H9 (cell line): ENCODE measurements around the gene UTS2B. TPM values are rescaled to one million over a fixed set of nuclear protein-coding genes. Genes with fewer than 3 reads are reported as not detected.
A peak's percentile ranks its signal among the peaks of the same experiment; 100 is the strongest.

Source experiments
- DNase-seq: peaks from one replicate; pipeline ENCODE4 v3.0.0-alpha.2; 2017
- H2AFZ ChIP-seq: one replicate; pipeline ENCODE4 v1.6.1; 2013; ENCODE audit warnings: mild to moderate bottlenecking, low read length, control low read depth, moderate library complexity
- H2AK5ac ChIP-seq: 2 replicates; pipeline ENCODE4 v1.6.1; 2013; ENCODE audit warnings: low read length, control low read depth, mixed read lengths; ENCODE audit not compliant: insufficient read length
- H2BK120ac ChIP-seq: one replicate; pipeline ENCODE4 v1.6.1; 2013; ENCODE audit warnings: low read depth, mild to moderate bottlenecking, low read length, control low read depth, inconsistent platforms; ENCODE audit not compliant: poor library complexity, severe bottlenecking
- H2BK12ac ChIP-seq: 2 replicates; pipeline ENCODE4 v1.6.1; 2013; ENCODE audit warnings: low read length, control low read depth, mixed read lengths, low read depth; ENCODE audit not compliant: insufficient read length
- H2BK15ac ChIP-seq: 2 replicates; pipeline ENCODE4 v1.6.1; 2013; ENCODE audit warnings: low read depth, low read length, control low read depth
- H2BK20ac ChIP-seq: one replicate; pipeline ENCODE4 v1.6.1; 2013; ENCODE audit warnings: low read depth, mild to moderate bottlenecking, low read length, control low read depth, inconsistent platforms; ENCODE audit not compliant: poor library complexity, severe bottlenecking
- H2BK5ac ChIP-seq: 2 replicates; pipeline ENCODE4 v1.6.1; 2013; ENCODE audit warnings: low read length, control low read depth, mixed read lengths; ENCODE audit not compliant: insufficient read length
- H3K14ac ChIP-seq: 2 replicates; pipeline ENCODE4 v1.6.1; 2013; ENCODE audit warnings: low read length, control low read depth; ENCODE audit not compliant: insufficient read depth
- H3K18ac ChIP-seq: 2 replicates; pipeline ENCODE4 v1.6.1; 2013; ENCODE audit warnings: low read depth, mild to moderate bottlenecking, mixed read lengths, low read length, control low read depth; ENCODE audit not compliant: insufficient read length
- H3K23ac ChIP-seq: 2 replicates; pipeline ENCODE4 v1.6.1; 2013; ENCODE audit warnings: low read length, control low read depth, mixed read lengths, low read depth; ENCODE audit not compliant: insufficient read length
- H3K23me2 ChIP-seq: 2 replicates; pipeline ENCODE4 v1.6.1; 2013; ENCODE audit warnings: low read depth, mild to moderate bottlenecking, mixed read lengths, low read length, control low read depth; ENCODE audit not compliant: insufficient read length, poor library complexity, severe bottlenecking
- H3K27ac ChIP-seq: 2 replicates; pipeline ENCODE4 v1.5.1; 2013; ENCODE audit warnings: low read length, control low read depth, mixed read lengths, low read depth; ENCODE audit not compliant: insufficient read length
- H3K27me3 ChIP-seq: 2 replicates; pipeline ENCODE4 v1.6.1; 2013; ENCODE audit warnings: low read length, control low read depth, inconsistent platforms; ENCODE audit not compliant: insufficient read depth
- H3K4ac ChIP-seq: 2 replicates; pipeline ENCODE4 v1.6.1; 2013; ENCODE audit warnings: low read depth, mild to moderate bottlenecking, control low read depth, inconsistent platforms, low read length, moderate library complexity
- H3K4me1 ChIP-seq: 2 replicates; pipeline ENCODE4 v1.6.1; 2013; ENCODE audit warnings: low read length, control low read depth, inconsistent platforms; ENCODE audit not compliant: insufficient read depth
- H3K4me2 ChIP-seq: 2 replicates; pipeline ENCODE4 v1.6.1; 2013; ENCODE audit warnings: low read length, control low read depth, mixed read lengths; ENCODE audit not compliant: insufficient read length, insufficient read depth
- H3K56ac ChIP-seq: 2 replicates; pipeline ENCODE4 v1.6.1; 2013; ENCODE audit warnings: low read depth, mild to moderate bottlenecking, mixed read lengths, low read length, control low read depth; ENCODE audit not compliant: insufficient read length
- H3K79me1 ChIP-seq: 2 replicates; pipeline ENCODE4 v1.6.1; 2013; ENCODE audit warnings: low read depth, mild to moderate bottlenecking, moderate library complexity, low read length, control low read depth, inconsistent platforms; ENCODE audit not compliant: insufficient read depth, poor library complexity, severe bottlenecking
- H3K79me2 ChIP-seq: 2 replicates; pipeline ENCODE4 v1.6.1; 2013; ENCODE audit warnings: low read length, control low read depth, inconsistent platforms; ENCODE audit not compliant: insufficient read depth
- H3K9ac ChIP-seq: 2 replicates; pipeline ENCODE4 v1.6.1; 2013; ENCODE audit warnings: low read length, control low read depth, mixed read lengths; ENCODE audit not compliant: insufficient read length; ENCODE audit errors: extremely low read depth
- H3K9me3 ChIP-seq: one replicate; pipeline ENCODE4 v1.6.1; 2013; ENCODE audit warnings: low read depth, low read length, inconsistent platforms; ENCODE audit not compliant: control insufficient read depth
- H3T11ph ChIP-seq: one replicate; pipeline ENCODE4 v1.6.1; 2013; ENCODE audit warnings: mild to moderate bottlenecking, low read length, control low read depth, inconsistent platforms
- H4K20me1 ChIP-seq: one replicate; pipeline ENCODE4 v1.6.1; 2013; ENCODE audit not compliant: control insufficient read depth, insufficient read length, insufficient read depth
- H4K5ac ChIP-seq: 2 replicates; pipeline ENCODE4 v1.6.1; 2013; ENCODE audit warnings: low read depth, mild to moderate bottlenecking, mixed read lengths, low read length, control low read depth; ENCODE audit not compliant: insufficient read length
- H4K8ac ChIP-seq: replicated peaks from 2 replicates; pipeline ENCODE4 v1.6.1; 2013; ENCODE audit warnings: low read length, control low read depth, mixed read lengths, low read depth; ENCODE audit not compliant: insufficient read length
- H4K91ac ChIP-seq: 2 replicates; pipeline ENCODE4 v1.6.1; 2013; ENCODE audit warnings: low read depth, mild to moderate bottlenecking, moderate library complexity, mixed read lengths, low read length, control low read depth; ENCODE audit not compliant: insufficient read length
- H3K27ac Mint-ChIP-seq, 3 experiments: 2 replicates in 2 of 3; 3 replicates in 1 of 3; pipeline ENCODE4 v1.8.0; 2020 to 2021; ENCODE audit warnings: mixed read lengths in 3 of 3, mild to moderate bottlenecking in 1 of 3, moderate library complexity in 1 of 3
- H3K27me3 Mint-ChIP-seq: 2 replicates; pipeline ENCODE4 v1.8.0; 2021; ENCODE audit warnings: low read depth, mild to moderate bottlenecking, moderate library complexity, mixed read lengths
- H3K36me3 Mint-ChIP-seq, 3 experiments: 2 replicates in 2 of 3; 3 replicates in 1 of 3; pipeline ENCODE4 v1.8.0; 2020 to 2021; ENCODE audit warnings: low read depth in 3 of 3, mixed read lengths in 3 of 3; ENCODE audit not compliant: insufficient read depth in 1 of 3
- H3K4me1 Mint-ChIP-seq, 2 experiments: 2 replicates each; pipeline ENCODE4 v1.8.0; 2020; ENCODE audit warnings: mixed read lengths in 2 of 2
- H3K4me3 Mint-ChIP-seq, 2 experiments: 2 replicates in 1 of 2; 3 replicates in 1 of 2; pipeline ENCODE4 v1.8.0; 2020 to 2021; ENCODE audit warnings: mild to moderate bottlenecking in 2 of 2, mixed read lengths in 2 of 2, moderate library complexity in 1 of 2
- H3K9me3 Mint-ChIP-seq, 2 experiments: 2 replicates in 1 of 2; 3 replicates in 1 of 2; pipeline ENCODE4 v1.8.0; 2020; ENCODE audit warnings: mild to moderate bottlenecking in 2 of 2, mixed read lengths in 2 of 2, moderate library complexity in 1 of 2
- WGBS: extraction: QIAGEN DNeasy Blood & Tissue Kit; methylation state at CpG from one replicate; pipeline ENCODE4 v1.1.7; 2013; ENCODE audit warnings: missing lambda C conversion rate, low lambda C conversion rate, mixed read lengths; ENCODE audit not compliant: insufficient read length; ENCODE audit errors: extremely low coverage; 5-methylcytosine and 5-hydroxymethylcytosine counted together
- total RNA-seq: library from RNA; stranded (reverse); gene quantifications from 2 replicates; pipeline ENCODE4 v1.2.1, GENCODE V29; 2021
- TF ChIP-seq, protein P1 (sequence below): fragments of 200-600 bp; sonication (generic); conservative IDR thresholded peaks from 3 replicates; pipeline ENCODE4 v1.8.0; 2021; ENCODE audit warnings: antibody characterized with exemption, mild to moderate bottlenecking

The UTS2B gene
- total RNA-seq, 1 experiment from 2014 or later = 0.09 TPM

- peak within 1 kb of the TSS; percentile 68 for H3K18ac ChIP-seq
- H2BK5ac ChIP-seq = no peak within 1 kb of the TSS
- H3T11ph ChIP-seq = no peak within 1 kb of the TSS
- peaks cover 10% of the 10 kb centered on the region for H3K23me2 ChIP-seq
- Mint-ChIP-seq H3K4me1 (peaks cover 26 to 36% of the 10 kb centered on the region in 2 experiments), H3K4me3 (peak within 1 kb of the TSS; percentile 81 to 88), H3K27ac (peak within 1 kb of the TSS in 2 of 3 experiments; percentile 84 to 88; a peak in 4 of 7 replicates), H3K9me3 (no peaks in the 10 kb centered on the region), H3K27me3 (peaks cover 33% of the 10 kb centered on the region), H3K36me3 (no peaks in the 10 kb centered on the region; a peak in 1 of 7 replicates)
- H2BK15ac ChIP-seq = no peak within 1 kb of the TSS
- peak within 1 kb of the TSS; percentile 77; the same call in 1 of the 2 replicates for H3K14ac ChIP-seq
- H4K91ac ChIP-seq = no peak within 1 kb of the TSS
- no peaks in the 10 kb centered on the region for H3K79me1 ChIP-seq
- peaks cover 11% of the 10 kb centered on the region; the same call in 1 of the 2 replicates for H3K27me3 ChIP-seq
- H4K20me1 ChIP-seq = no peaks in the 10 kb centered on the region
- WGBS = no CpG with 5 or more reads among the region's 63 CpGs
- H3K9ac ChIP-seq = peak within 1 kb of the TSS; percentile 31
- no peak within 1 kb of the TSS for H2AK5ac ChIP-seq
- no peak within 1 kb of the TSS for H4K5ac ChIP-seq
- peaks cover 6% of the 10 kb centered on the region for H3K4me1 ChIP-seq
- DNase-seq = peak; percentile 82
- H2BK120ac ChIP-seq = no peak within 1 kb of the TSS
- H3K79me2 ChIP-seq = no peaks in the 10 kb centered on the region
- TF ChIP-seq, protein P1, sequence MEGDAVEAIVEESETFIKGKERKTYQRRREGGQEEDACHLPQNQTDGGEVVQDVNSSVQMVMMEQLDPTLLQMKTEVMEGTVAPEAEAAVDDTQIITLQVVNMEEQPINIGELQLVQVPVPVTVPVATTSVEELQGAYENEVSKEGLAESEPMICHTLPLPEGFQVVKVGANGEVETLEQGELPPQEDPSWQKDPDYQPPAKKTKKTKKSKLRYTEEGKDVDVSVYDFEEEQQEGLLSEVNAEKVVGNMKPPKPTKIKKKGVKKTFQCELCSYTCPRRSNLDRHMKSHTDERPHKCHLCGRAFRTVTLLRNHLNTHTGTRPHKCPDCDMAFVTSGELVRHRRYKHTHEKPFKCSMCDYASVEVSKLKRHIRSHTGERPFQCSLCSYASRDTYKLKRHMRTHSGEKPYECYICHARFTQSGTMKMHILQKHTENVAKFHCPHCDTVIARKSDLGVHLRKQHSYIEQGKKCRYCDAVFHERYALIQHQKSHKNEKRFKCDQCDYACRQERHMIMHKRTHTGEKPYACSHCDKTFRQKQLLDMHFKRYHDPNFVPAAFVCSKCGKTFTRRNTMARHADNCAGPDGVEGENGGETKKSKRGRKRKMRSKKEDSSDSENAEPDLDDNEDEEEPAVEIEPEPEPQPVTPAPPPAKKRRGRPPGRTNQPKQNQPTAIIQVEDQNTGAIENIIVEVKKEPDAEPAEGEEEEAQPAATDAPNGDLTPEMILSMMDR = 0 out of 3 replicates have a peak, but pooled peaks have one; percentile 15
- no peak within 1 kb of the TSS for H3K27ac ChIP-seq
- H2BK12ac ChIP-seq = no peak within 1 kb of the TSS
- H2AFZ ChIP-seq = no peak within 1 kb of the TSS
- H3K56ac ChIP-seq = no peak within 1 kb of the TSS
- H3K4ac ChIP-seq = no peak within 1 kb of the TSS
- no peaks in the 10 kb centered on the region for H3K9me3 ChIP-seq
- no peak within 1 kb of the TSS for H3K23ac ChIP-seq
- no peak within 1 kb of the TSS for H2BK20ac ChIP-seq
- H3K4me2 ChIP-seq = peak within 1 kb of the TSS; percentile 69
- no peak within 1 kb of the TSS for H4K8ac ChIP-seq
Observed at GRCh38 chr3:191328962-191329653, 1.2 kb downstream of the UTS2B start, which contains the start of gene CCDC50. CCDC50 (plus strand) TSS chr3:191329394; CDS start chr3:191329675, 281 bp downstream.
